ENCODE measurements around the gene COL4A2.

Gene COL4A2

GRCh38 chr13:110337247-110337646 is 30.2 kb downstream of the COL4A2 start:
- TF ChIP-seq GATA3 (IDR thresholded peaks at IDR 0.05; ENCODE audit: low read depth, low read length) (no peak), GATA2 (IDR thresholded peaks at IDR 0.05; ENCODE audit: low read depth, low read length) (no peak)

- TF ChIP-seq GATA2 (IDR thresholded peaks at IDR 0.05; ENCODE audit: low read depth, low read length) (no peak), GATA3 (IDR thresholded peaks at IDR 0.05; ENCODE audit: low read depth, low read length) (no peak)
Measured at GRCh38 chr13:110338441-110339101, 31.5 kb downstream of the COL4A2 start.

GRCh38 chr13:110339263-110339662 is 32.2 kb downstream of the COL4A2 start:
- no peak for TF ChIP-seq GATA3 (IDR thresholded peaks at IDR 0.05; ENCODE audit: low read depth, low read length)
- TF ChIP-seq GATA2 (IDR thresholded peaks at IDR 0.05; ENCODE audit: low read depth, low read length): no peak

GRCh38 chr13:110339975-110340550 is 33.0 kb downstream of the COL4A2 start:
- no peak for TF ChIP-seq GATA3 (IDR thresholded peaks at IDR 0.05; ENCODE audit: low read depth, low read length)
- TF ChIP-seq GATA2 (IDR thresholded peaks at IDR 0.05; ENCODE audit: low read depth, low read length): no peak

GRCh38 chr13:110340812-110341444 is 33.8 kb downstream of the COL4A2 start:
- TF ChIP-seq GATA2 (IDR thresholded peaks at IDR 0.05; ENCODE audit: low read depth, low read length): no peak
- no peak for TF ChIP-seq GATA3 (IDR thresholded peaks at IDR 0.05; ENCODE audit: low read depth, low read length)

- no peak for TF ChIP-seq GATA3 (IDR thresholded peaks at IDR 0.05; ENCODE audit: low read depth, low read length)
- TF ChIP-seq GATA2 (IDR thresholded peaks at IDR 0.05; ENCODE audit: low read depth, low read length): no peak
Measured at GRCh38 chr13:110341445-110342244, 34.6 kb downstream of the COL4A2 start.

DNA sequence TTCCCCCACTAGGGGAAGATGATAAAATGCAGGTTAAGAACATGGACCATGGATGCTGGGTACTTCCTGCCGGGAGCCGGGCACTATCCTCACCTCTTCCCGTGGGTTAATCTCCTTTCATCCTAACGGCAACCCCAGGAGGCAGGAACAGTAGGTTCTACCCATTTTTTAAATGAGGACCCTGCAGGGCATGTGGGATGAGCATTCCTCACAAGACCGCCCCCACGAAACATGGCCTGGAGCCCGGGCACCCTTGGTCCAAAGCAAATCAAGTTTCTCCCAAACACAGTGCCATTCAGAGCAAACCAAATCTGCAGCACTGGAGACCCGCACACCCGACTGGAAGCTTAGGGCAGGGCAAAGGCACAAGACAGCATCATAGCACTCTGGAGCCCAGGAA is 35.4 kb downstream of the COL4A2 start:
- no peak for TF ChIP-seq GATA2 (IDR thresholded peaks at IDR 0.05; ENCODE audit: low read depth, low read length)
- no peak for TF ChIP-seq GATA3 (IDR thresholded peaks at IDR 0.05; ENCODE audit: low read depth, low read length)

DNA sequence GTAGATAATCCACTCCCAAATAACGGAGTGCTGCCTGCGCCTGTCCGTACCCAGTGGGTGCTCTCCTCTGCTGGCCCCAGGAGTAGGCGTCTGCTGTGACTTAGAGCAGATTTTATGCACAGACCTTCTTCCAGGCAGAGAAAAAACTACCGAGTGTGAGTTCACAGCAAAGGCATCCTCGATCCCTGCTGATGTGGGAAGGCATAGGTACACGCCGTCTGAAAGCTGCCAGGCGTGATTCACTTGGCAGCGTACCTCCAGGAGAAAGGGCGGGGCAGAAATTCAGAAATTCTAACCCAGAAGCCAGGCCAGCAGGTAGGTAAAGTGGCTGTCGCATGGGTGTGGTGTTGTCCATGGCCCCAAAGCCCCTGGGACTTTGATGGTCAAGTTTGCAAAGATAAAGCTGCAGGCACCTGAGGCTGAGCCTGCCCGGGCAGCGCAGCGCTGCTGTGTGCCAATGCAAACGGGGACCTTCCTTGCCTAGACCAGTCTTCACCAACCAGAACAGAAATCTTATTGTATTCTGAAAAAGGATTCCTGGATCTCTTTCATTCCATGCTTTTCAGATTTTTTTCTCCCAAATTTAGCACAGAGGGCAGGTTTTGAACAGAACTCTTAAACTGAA is 36.3 kb downstream of the COL4A2 start:
- TF ChIP-seq GATA2 (IDR thresholded peaks at IDR 0.05; ENCODE audit: low read depth, low read length) (no peak), GATA3 (IDR thresholded peaks at IDR 0.05; ENCODE audit: low read depth, low read length) (no peak)

GRCh38 chr13:110344320-110344719 is 37.2 kb downstream of the COL4A2 start:
- TF ChIP-seq GATA2 (IDR thresholded peaks at IDR 0.05; ENCODE audit: low read depth, low read length): no peak
- TF ChIP-seq GATA3 (IDR thresholded peaks at IDR 0.05; ENCODE audit: low read depth, low read length): no peak

GRCh38 chr13:110345266-110345665 is 38.2 kb downstream of the COL4A2 start:
- TF ChIP-seq GATA2 (IDR thresholded peaks at IDR 0.05; ENCODE audit: low read depth, low read length) (no peak), GATA3 (IDR thresholded peaks at IDR 0.05; ENCODE audit: low read depth, low read length) (no peak)

- TF ChIP-seq GATA2 (IDR thresholded peaks at IDR 0.05; ENCODE audit: low read depth, low read length) (no peak), GATA3 (IDR thresholded peaks at IDR 0.05; ENCODE audit: low read depth, low read length) (no peak)
Measured at GRCh38 chr13:110345701-110346100, 38.6 kb downstream of the COL4A2 start.

GRCh38 chr13:110346661-110347067 is 39.6 kb downstream of the COL4A2 start:
- no peak for TF ChIP-seq GATA2 (IDR thresholded peaks at IDR 0.05; ENCODE audit: low read depth, low read length)

GRCh38 chr13:110347088-110347487 is 40.0 kb downstream of the COL4A2 start:
- TF ChIP-seq GATA3 (IDR thresholded peaks at IDR 0.05; ENCODE audit: low read depth, low read length): no peak
- TF ChIP-seq GATA2 (IDR thresholded peaks at IDR 0.05; ENCODE audit: low read depth, low read length): no peak

Measured in SH-SY5Y (cell line).